ENCODE results near the gene CENPH.

DNA sequence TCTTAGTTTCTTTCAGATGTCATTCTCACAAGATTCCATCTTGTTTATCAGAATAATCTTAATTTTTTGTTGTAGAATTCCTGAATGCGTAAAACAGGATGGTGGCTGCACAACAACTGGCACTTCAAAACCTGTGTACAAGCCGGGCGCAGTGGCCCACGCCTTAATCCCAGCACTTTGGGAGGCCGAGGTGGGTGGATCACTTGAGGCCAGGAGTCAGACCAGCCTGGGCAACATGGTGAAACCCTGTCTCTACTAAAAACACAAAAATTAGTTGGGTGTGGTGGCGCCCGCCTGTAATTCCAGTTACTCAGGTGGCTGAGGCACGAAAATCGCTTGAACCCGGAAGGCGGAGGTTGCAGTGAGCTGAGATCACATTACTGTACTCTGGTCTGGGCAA, 32.9 kb upstream of the CENPH start:
- TF ChIP-seq CTCF (IDR thresholded peaks at IDR 0.05) (no peak), EZH2 (IDR thresholded peaks at IDR 0.05; ENCODE audit: borderline replicate concordance, insufficient read depth, low read depth, low read length, poor library complexity, severe bottlenecking) (no peak)

Measured in B cell (primary cell).